ENCODE measurements around the gene HAUS5. TPM values are rescaled to one million over a fixed set of nuclear protein-coding genes. Genes with fewer than 3 reads are reported as not detected.

The HAUS5 gene
- total RNA-seq, 2 experiments from 2014 or later: 58.1 to 61.5 TPM

- Histone ChIP-seq H3K4me1 (ENCODE audit: insufficient read depth, low read length, poor library complexity, severe bottlenecking) (peaks cover 10% of the 10 kb centered on the region), H3K4me2 (ENCODE audit: low read length) (no peak overlapping the region), H4K20me1 (ENCODE audit: insufficient read depth, low read length) (no peaks in the 10 kb centered on the region), H3K36me3 (ENCODE audit: insufficient read depth, low read length) (peaks cover 77% of the 10 kb centered on the region), H3K79me2 (ENCODE audit: insufficient read depth, low read depth, low read length) (peaks cover 10% of the 10 kb centered on the region), H3K9me2 (ENCODE audit: insufficient read depth, low read length) (no peaks in the 10 kb centered on the region), H3K27ac (ENCODE audit: low read depth, low read length, poor library complexity, severe bottlenecking) (no peak overlapping the region), H2AFZ (ENCODE audit: low read length) (no peak overlapping the region), H3K4me3 (ENCODE audit: low read depth, low read length, poor library complexity, severe bottlenecking) (no peak overlapping the region), H3K9me3 (ENCODE audit: low read length) (no peaks in the 10 kb centered on the region)
- CTCF ChIA-PET (ENCODE audit: unreplicated experiment): no interaction called here
- no peak for TF ChIP-seq CTCF (conservative IDR thresholded peaks at IDR 0.05; ENCODE audit: low read length)
- TF ChIP-seq EZH2phosphoT487 (IDR thresholded peaks at IDR 0.05; ENCODE audit: borderline replicate concordance, low read depth, low read length): no peak
- BruUV-seq (replicated peaks): no TSS peak
- POLR2A ChIA-PET: no interaction called here
- intact Hi-C loops (cut with micrococcal nuclease; ENCODE audit: unreplicated experiment): no loop called here
- DNase-seq (ENCODE audit: low spot score): no peak
Measured at GRCh38 chr19:35633727-35634440, 21.3 kb downstream of the HAUS5 start.

- DNase-seq (ENCODE audit: low spot score): no peak
- Histone ChIP-seq H3K9me3 (ENCODE audit: low read length) (no peaks in the 10 kb centered on the region), H3K4me2 (ENCODE audit: low read length) (no peak overlapping the region), H3K36me3 (ENCODE audit: insufficient read depth, low read length) (peaks cover 63% of the 10 kb centered on the region), H3K27ac (ENCODE audit: low read depth, low read length, poor library complexity, severe bottlenecking) (no peak overlapping the region), H3K79me2 (ENCODE audit: insufficient read depth, low read depth, low read length) (no peaks in the 10 kb centered on the region), H3K4me3 (ENCODE audit: low read depth, low read length, poor library complexity, severe bottlenecking) (no peak overlapping the region), H4K20me1 (ENCODE audit: insufficient read depth, low read length) (no peaks in the 10 kb centered on the region), H2AFZ (ENCODE audit: low read length) (no peak overlapping the region), H3K4me1 (ENCODE audit: insufficient read depth, low read length, poor library complexity, severe bottlenecking) (peaks cover 6% of the 10 kb centered on the region), H3K9me2 (ENCODE audit: insufficient read depth, low read length) (no peaks in the 10 kb centered on the region)
- no TSS peak for BruUV-seq (replicated peaks)
- intact Hi-C loops (cut with micrococcal nuclease; ENCODE audit: unreplicated experiment): no loop called here
- ChIA-PET CTCF (ENCODE audit: unreplicated experiment) (no interaction called here), POLR2A (no interaction called here)
- TF ChIP-seq CTCF (conservative IDR thresholded peaks at IDR 0.05; ENCODE audit: low read length) (no peak), EZH2phosphoT487 (IDR thresholded peaks at IDR 0.05; ENCODE audit: borderline replicate concordance, low read depth, low read length) (no peak)
Measured at GRCh38 chr19:35636651-35637050, 24.1 kb downstream of the HAUS5 start.

GRCh38 chr19:35637165-35637564 lies 24.6 kb downstream of the HAUS5 start:
- ChIA-PET POLR2A (no interaction called here), CTCF (ENCODE audit: unreplicated experiment) (no interaction called here)
- intact Hi-C loops (cut with micrococcal nuclease; ENCODE audit: unreplicated experiment): no loop called here
- Histone ChIP-seq H3K9me3 (ENCODE audit: low read length) (no peaks in the 10 kb centered on the region), H3K36me3 (ENCODE audit: insufficient read depth, low read length) (peaks cover 58% of the 10 kb centered on the region), H3K4me1 (ENCODE audit: insufficient read depth, low read length, poor library complexity, severe bottlenecking) (peaks cover 11% of the 10 kb centered on the region), H2AFZ (ENCODE audit: low read length) (no peak overlapping the region), H3K4me3 (ENCODE audit: low read depth, low read length, poor library complexity, severe bottlenecking) (no peak overlapping the region), H3K79me2 (ENCODE audit: insufficient read depth, low read depth, low read length) (no peaks in the 10 kb centered on the region), H4K20me1 (ENCODE audit: insufficient read depth, low read length) (no peaks in the 10 kb centered on the region), H3K9me2 (ENCODE audit: insufficient read depth, low read length) (no peaks in the 10 kb centered on the region), H3K4me2 (ENCODE audit: low read length) (no peak overlapping the region), H3K27ac (ENCODE audit: low read depth, low read length, poor library complexity, severe bottlenecking) (no peak overlapping the region)
- DNase-seq (ENCODE audit: low spot score): no peak
- TF ChIP-seq CTCF (conservative IDR thresholded peaks at IDR 0.05; ENCODE audit: low read length) (no peak), EZH2phosphoT487 (IDR thresholded peaks at IDR 0.05; ENCODE audit: borderline replicate concordance, low read depth, low read length) (no peak)
- no TSS peak for BruUV-seq (replicated peaks)
